ENCODE data around the gene SS18L1.
"Not testable (repeated sequence)": the region's sequence is repeated elsewhere in the genome, so short reads cannot be mapped to it uniquely, and the experiment has no call there.

- TF ChIP-seq TAF1, POLR2AphosphoS5, POLR2A (IDR thresholded peaks at IDR 0.05; ENCODE audit: low read depth, low read length): not testable (repeated sequence)
Measured at GRCh38 chr20:62115800-62116407, 27.7 kb upstream of the SS18L1 start.
